ENCODE results near the gene DAP. TPM values are rescaled to one million over a fixed set of nuclear protein-coding genes. Genes with fewer than 3 reads are reported as not detected.

DAP gene
- total and polyA plus RNA-seq, 10 of the 15 experiments (the other 5 are each of a cell fraction or from before 2014, with no cell fraction given), result 12.9 to 130 (median 49.9) TPM

GRCh38 chr5:10744681-10745080 lies 16.4 kb downstream of the DAP start:
- Histone ChIP-seq H4K20me1 (ENCODE audit: control insufficient read depth, insufficient read depth) (peaks cover 3% of the 10 kb centered on the region; the same call in 1 of the 2 replicates), H3K4me2 (ENCODE audit: control insufficient read depth, insufficient read depth) (no peak overlapping the region), H3K27ac (ENCODE audit: control insufficient read depth, insufficient read depth) (no peak overlapping the region), H3K4me3 (no peak overlapping the region), H3K27me3 (replicated peaks in 1 of 2; ENCODE audit: control insufficient read depth in 2 of 2, insufficient read depth in 2 of 2, low read length in 1 of 2) (no peaks in the 10 kb centered on the region), H3K9ac (ENCODE audit: control insufficient read depth, insufficient read depth, low read length) (no peak overlapping the region), H3K9me3 (replicated peaks; ENCODE audit: control insufficient read depth, insufficient read depth, low read length) (peaks cover 9% of the 10 kb centered on the region), H2AFZ (ENCODE audit: control insufficient read depth, low read depth, low read length) (no peak overlapping the region), H3K4me1 (ENCODE audit: control insufficient read depth, insufficient read depth, low read length) (peaks cover 6% of the 10 kb centered on the region), H3K79me2 (ENCODE audit: control insufficient read depth, insufficient read depth, low read length) (peaks cover 2% of the 10 kb centered on the region), H3K36me3 (ENCODE audit: control insufficient read depth in 2 of 2, insufficient read depth in 2 of 2, low read length in 1 of 2) (peaks cover 12 to 34% of the 10 kb centered on the region in 2 experiments)
- ATAC-seq (no peak), FAIRE-seq (no peak), DNase-seq (ENCODE audit: low read depth, low spot score) (no peak)
- TF ChIP-seq CBX5 (IDR thresholded peaks at IDR 0.05; ENCODE audit: low read depth) (no peak), IRF3 (IDR thresholded peaks at IDR 0.05) (no peak)
- intact Hi-C loops (cut with micrococcal nuclease; ENCODE audit: unreplicated experiment) (no loop called here), in situ Hi-C loops (cut with MboI) (no loop called here)
- BruUV-seq (replicated peaks), result no TSS peak
- SMC1A ChIA-PET (ENCODE audit: uncharacterized antibody, unreplicated experiment), result interaction anchor here (1.1 to 1.8 kb wide), 3 partner anchors 7 to 42 kb away, joined by 3 to 4 read pairs (median 4); no protein-coding TSS in a partner anchor
- RAD21 ChIA-PET (ENCODE audit: unreplicated experiment), result no interaction called here
- WGBS (ENCODE audit: insufficient coverage, insufficient replicate concordance, low lambda C conversion rate, missing lambda C conversion rate), result 96% methylated on average over 8 of the region's 8 CpGs
- CTCF ChIA-PET, result interaction anchor here (1.6 kb wide), 1 partner anchor 14 kb away, joined by 4 read pairs; no protein-coding TSS in a partner anchor
- POLR2A ChIA-PET, result interaction anchor here (1.0 kb wide), 1 partner anchor 10 kb away, joined by 3 read pairs; no protein-coding TSS in a partner anchor

GRCh38 chr5:10743951-10744350 lies 17.1 kb downstream of the DAP start:
- in situ Hi-C loops (cut with MboI) (no loop called here), intact Hi-C loops (cut with micrococcal nuclease; ENCODE audit: unreplicated experiment) (no loop called here)
- Histone ChIP-seq H2AFZ (ENCODE audit: control insufficient read depth, low read depth, low read length) (no peak overlapping the region), H3K9ac (ENCODE audit: control insufficient read depth, insufficient read depth, low read length) (no peak overlapping the region), H4K20me1 (ENCODE audit: control insufficient read depth, insufficient read depth) (peaks cover 3% of the 10 kb centered on the region; the same call in 1 of the 2 replicates), H3K4me1 (ENCODE audit: control insufficient read depth, insufficient read depth, low read length) (peaks cover 6% of the 10 kb centered on the region), H3K27ac (ENCODE audit: control insufficient read depth, insufficient read depth) (no peak overlapping the region), H3K4me2 (ENCODE audit: control insufficient read depth, insufficient read depth) (no peak overlapping the region), H3K4me3 (no peak overlapping the region), H3K79me2 (ENCODE audit: control insufficient read depth, insufficient read depth, low read length) (peaks cover 2% of the 10 kb centered on the region), H3K9me3 (replicated peaks; ENCODE audit: control insufficient read depth, insufficient read depth, low read length) (peaks cover 9% of the 10 kb centered on the region), H3K36me3 (ENCODE audit: control insufficient read depth in 2 of 2, insufficient read depth in 2 of 2, low read length in 1 of 2) (peaks cover 12 to 34% of the 10 kb centered on the region in 2 experiments), H3K27me3 (replicated peaks in 1 of 2; ENCODE audit: control insufficient read depth in 2 of 2, insufficient read depth in 2 of 2, low read length in 1 of 2) (no peaks in the 10 kb centered on the region)
- DNase-seq (ENCODE audit: low read depth, low spot score) (no peak), ATAC-seq (no peak), FAIRE-seq (no peak)
- BruUV-seq (replicated peaks), result no TSS peak
- SMC1A ChIA-PET (ENCODE audit: uncharacterized antibody, unreplicated experiment), result interaction anchor here (1.1 to 1.8 kb wide), 3 partner anchors 8 to 41 kb away, joined by 4 read pairs; no protein-coding TSS in a partner anchor
- CTCF ChIA-PET, result interaction anchor here (0.7 kb wide), 1 partner anchor 619 kb away, joined by 3 read pairs; no protein-coding TSS in a partner anchor
- TF ChIP-seq CBX3 (IDR thresholded peaks at IDR 0.05; ENCODE audit: borderline replicate concordance, low read depth), result no peak
- no peak for TF ChIP-seq ASH2L (IDR thresholded peaks at IDR 0.05; ENCODE audit: borderline replicate concordance, low read depth)
- no peak for TF ChIP-seq PRDM15 (CRISPR knock-in tag; IDR thresholded peaks at IDR 0.05)
- RAD21 ChIA-PET (ENCODE audit: unreplicated experiment), result no interaction called here
- POLR2A ChIA-PET, result interaction anchor here (0.9 kb wide), 1 partner anchor 8 kb away, joined by 3 read pairs; no protein-coding TSS in a partner anchor

All from GM12878 (cell line).